ENCODE data around the gene PARP11. TPM values are rescaled to one million over a fixed set of nuclear protein-coding genes. Genes with fewer than 3 reads are reported as not detected.

Gene PARP11
- total RNA-seq, 6 experiments from 2014 or later: 2.9 to 7.5 (median 4.9) TPM

DNA sequence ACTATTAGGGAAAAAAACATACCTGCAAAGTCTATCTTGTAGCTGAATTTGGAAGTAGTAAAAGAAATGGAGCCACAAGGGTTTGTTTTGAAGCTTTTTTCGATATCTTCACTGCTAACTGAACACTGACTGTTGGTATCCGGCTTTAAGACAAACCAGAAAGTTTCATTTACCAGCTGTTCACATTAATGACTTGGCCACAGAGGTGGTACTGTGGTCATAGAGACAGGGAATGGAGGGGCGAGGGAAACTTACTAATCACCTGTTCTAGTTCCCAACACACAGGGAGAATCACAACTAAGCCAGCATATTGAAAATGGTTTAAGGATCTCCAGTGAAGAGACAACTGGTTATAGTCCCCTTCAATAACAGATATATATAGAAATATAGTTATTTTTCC is 44.3 kb downstream of the PARP11 start:
- WGBS (ENCODE audit: insufficient coverage, low coverage, low lambda C conversion rate, missing lambda C conversion rate): 100% methylated on average over 2 of the region's 3 CpGs
- H3K9me3 ChIP-seq: no peaks in the 10 kb centered on the region
- H3K27ac ChIP-seq: no peak overlapping the region
- peaks cover 0 to 3% (median 0%) of the 10 kb centered on the region in 4 donors for H3K36me3 ChIP-seq
- no peak overlapping the region for H3K4me3 ChIP-seq
- ATAC-seq (no peak), DNase-seq (no peak)
- no peaks in the 10 kb centered on the region for H3K27me3 ChIP-seq
- no peak for TF ChIP-seq POLR2A (IDR thresholded peaks at IDR 0.05)
- TF ChIP-seq, protein P1, sequence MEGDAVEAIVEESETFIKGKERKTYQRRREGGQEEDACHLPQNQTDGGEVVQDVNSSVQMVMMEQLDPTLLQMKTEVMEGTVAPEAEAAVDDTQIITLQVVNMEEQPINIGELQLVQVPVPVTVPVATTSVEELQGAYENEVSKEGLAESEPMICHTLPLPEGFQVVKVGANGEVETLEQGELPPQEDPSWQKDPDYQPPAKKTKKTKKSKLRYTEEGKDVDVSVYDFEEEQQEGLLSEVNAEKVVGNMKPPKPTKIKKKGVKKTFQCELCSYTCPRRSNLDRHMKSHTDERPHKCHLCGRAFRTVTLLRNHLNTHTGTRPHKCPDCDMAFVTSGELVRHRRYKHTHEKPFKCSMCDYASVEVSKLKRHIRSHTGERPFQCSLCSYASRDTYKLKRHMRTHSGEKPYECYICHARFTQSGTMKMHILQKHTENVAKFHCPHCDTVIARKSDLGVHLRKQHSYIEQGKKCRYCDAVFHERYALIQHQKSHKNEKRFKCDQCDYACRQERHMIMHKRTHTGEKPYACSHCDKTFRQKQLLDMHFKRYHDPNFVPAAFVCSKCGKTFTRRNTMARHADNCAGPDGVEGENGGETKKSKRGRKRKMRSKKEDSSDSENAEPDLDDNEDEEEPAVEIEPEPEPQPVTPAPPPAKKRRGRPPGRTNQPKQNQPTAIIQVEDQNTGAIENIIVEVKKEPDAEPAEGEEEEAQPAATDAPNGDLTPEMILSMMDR (IDR thresholded peaks at IDR 0.05): no peak
- H3K4me1 ChIP-seq: no peaks in the 10 kb centered on the region
- intact Hi-C loops (cut with DNase I): no loop called here

DNA sequence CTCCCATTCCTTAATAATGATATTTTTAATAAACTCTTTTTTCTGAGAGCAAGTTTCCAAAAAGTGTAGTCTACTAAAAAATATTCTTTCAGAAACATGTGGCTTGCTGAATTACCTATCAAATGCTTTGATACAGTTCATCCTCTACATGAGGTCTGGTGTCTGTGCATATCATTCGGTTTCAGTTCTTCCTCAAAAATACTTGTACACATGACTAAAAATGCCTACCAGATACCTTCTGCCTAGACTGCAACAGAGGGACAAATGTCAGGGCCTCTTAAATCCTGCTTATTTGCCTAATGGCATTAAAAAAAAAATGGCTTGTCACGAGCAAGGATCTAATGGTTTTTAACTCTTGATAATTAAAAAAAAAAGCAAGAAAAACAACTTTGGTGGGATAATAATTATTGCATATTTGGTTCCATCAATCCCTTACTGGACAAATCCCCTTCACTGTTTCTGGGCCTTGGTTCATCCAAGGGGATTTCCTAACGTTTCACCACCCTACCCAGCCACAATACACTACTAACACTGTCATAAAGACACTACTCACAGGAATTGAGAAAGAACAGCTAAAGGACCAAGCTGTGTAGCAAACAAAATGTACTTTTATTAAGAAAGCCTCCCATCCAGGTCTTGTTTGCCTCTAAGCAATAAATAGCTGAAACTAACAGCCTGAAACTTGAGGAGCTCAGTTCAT is 45.7 kb downstream of the PARP11 start:
- Histone ChIP-seq H3K36me3 (peaks cover 0 to 3% (median 0%) of the 10 kb centered on the region in 4 donors), H3K27me3 (no peaks in the 10 kb centered on the region), H3K9me3 (no peaks in the 10 kb centered on the region), H3K27ac (no peak overlapping the region), H3K4me3 (no peak overlapping the region), H3K4me1 (no peaks in the 10 kb centered on the region)
- intact Hi-C loops (cut with DNase I): no loop called here
- 86% methylated on average over 3 of the region's 3 CpGs for WGBS (ENCODE audit: insufficient coverage, low coverage, low lambda C conversion rate, missing lambda C conversion rate)
- ATAC-seq (no peak), DNase-seq (no peak)
- TF ChIP-seq, protein P1 (IDR thresholded peaks at IDR 0.05): no peak
- no peak for TF ChIP-seq POLR2A (IDR thresholded peaks at IDR 0.05)

DNA sequence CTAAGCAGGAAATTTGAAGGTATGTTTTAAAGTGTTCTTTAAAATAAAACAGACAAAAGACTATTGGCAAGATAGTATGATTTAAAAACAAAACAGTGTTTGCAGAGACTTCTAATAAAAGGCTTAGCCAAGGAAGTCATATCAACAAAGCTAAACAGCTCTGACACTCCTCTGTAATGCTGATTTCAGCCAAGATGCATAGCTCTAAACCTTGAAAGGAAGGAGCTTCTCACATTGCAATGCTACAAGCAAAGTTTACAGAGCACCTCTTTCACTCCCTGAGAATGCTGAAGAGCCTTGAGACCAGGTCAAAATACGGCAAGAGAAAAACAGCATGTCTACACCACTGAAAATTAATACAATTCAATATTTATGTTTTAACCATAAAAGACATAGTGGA is 51.8 kb downstream of the PARP11 start:
- no peaks in the 10 kb centered on the region for H3K27me3 ChIP-seq
- H3K4me3 ChIP-seq: no peak overlapping the region
- H3K4me1 ChIP-seq: no peaks in the 10 kb centered on the region
- H3K36me3 ChIP-seq: peaks cover 0 to 3% (median 0%) of the 10 kb centered on the region in 4 donors
- H3K9me3 ChIP-seq: no peaks in the 10 kb centered on the region
- WGBS (ENCODE audit: insufficient coverage, low coverage, low lambda C conversion rate, missing lambda C conversion rate): 100% methylated on average over 1 of the region's 1 CpG
- ATAC-seq (no peak), DNase-seq (no peak)
- TF ChIP-seq, protein P1 (IDR thresholded peaks at IDR 0.05): no peak
- TF ChIP-seq POLR2A (IDR thresholded peaks at IDR 0.05): no peak
- no peak overlapping the region for H3K27ac ChIP-seq
- intact Hi-C loops (cut with DNase I): no loop called here

DNA sequence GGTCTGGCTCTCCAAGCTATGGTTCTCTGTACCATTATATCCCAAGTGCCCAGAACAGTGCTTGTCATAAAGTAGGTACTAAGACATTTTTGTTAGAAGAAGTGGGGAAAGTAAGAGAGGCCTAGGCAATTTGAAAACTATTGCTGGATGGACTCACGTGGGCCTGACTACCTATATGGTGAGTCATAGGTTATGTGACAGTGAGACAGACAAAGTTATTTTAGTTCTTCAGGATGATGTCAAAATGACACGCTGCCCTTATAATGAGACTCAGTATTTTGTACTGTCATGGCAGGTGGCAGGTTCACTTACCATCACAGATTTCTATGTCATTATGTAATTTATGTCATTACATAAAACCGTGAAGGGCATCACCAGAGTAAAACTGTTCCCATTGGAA is 53.1 kb downstream of the PARP11 start:
- Histone ChIP-seq H3K4me1 (peaks cover 0 to 11% (median 4%) of the 10 kb centered on the region in 4 donors), H3K4me3 (no peak overlapping the region), H3K27ac (no peak overlapping the region), H3K27me3 (no peaks in the 10 kb centered on the region), H3K9me3 (no peaks in the 10 kb centered on the region), H3K36me3 (no peaks in the 10 kb centered on the region)
- no peak for ATAC-seq
- WGBS (ENCODE audit: insufficient coverage, low coverage, low lambda C conversion rate, missing lambda C conversion rate): 90% methylated on average over 3 of the region's 3 CpGs
- DNase-seq: no peak
- TF ChIP-seq, protein P1 (IDR thresholded peaks at IDR 0.05): no peak
- TF ChIP-seq POLR2A (IDR thresholded peaks at IDR 0.05): no peak
- intact Hi-C loops (cut with DNase I): no loop called here

Data from right lobe of liver (tissue), 6 donors.